Activated CD4-positive, alpha-beta memory T cell treated with anti-CD3 and anti-CD28 coated beads for 36 hours (primary cell): ENCODE measurements around the gene CFAP92. TPM values are rescaled to one million over a fixed set of nuclear protein-coding genes. Genes with fewer than 3 reads are reported as not detected.

Experiments
- CTCF ChIA-PET: fragments of 350-600 bp; sonication (Branson Sonifier 250); formaldehyde crosslinking; loops from one replicate; lab custom pipeline; 2021; ENCODE audit warnings: antibody characterized with exemption, inconsistent platforms; lab: Charles Lee
- POLR2A ChIA-PET: fragments of 350-600 bp; sonication (Branson Sonifier 250); formaldehyde crosslinking; loops from one replicate; lab custom pipeline; 2021; ENCODE audit warnings: antibody characterized with exemption; lab: Charles Lee
- DNase-seq: peaks from one replicate; pipeline ENCODE4 v3.0.0-alpha.2; 2020
- H3K27ac Mint-ChIP-seq: one replicate; pipeline ENCODE4 v1.8.0; 2021; ENCODE audit warnings: mixed read lengths
- H3K27me3 Mint-ChIP-seq: one replicate; pipeline ENCODE4 v1.8.0; 2021; ENCODE audit warnings: mixed read lengths
- H3K36me3 Mint-ChIP-seq: one replicate; pipeline ENCODE4 v1.8.0; 2021; ENCODE audit warnings: mixed read lengths
- H3K4me1 Mint-ChIP-seq: one replicate; pipeline ENCODE4 v1.8.0; 2021; ENCODE audit warnings: low read depth, mixed read lengths
- H3K4me3 Mint-ChIP-seq: one replicate; pipeline ENCODE4 v1.8.0; 2021; ENCODE audit warnings: mild to moderate bottlenecking, mixed read lengths
- H3K9me3 Mint-ChIP-seq: one replicate; pipeline ENCODE4 v1.8.0; 2021; ENCODE audit warnings: mixed read lengths
- intact Hi-C: fragments of 100-400 bp; cut with micrococcal nuclease; formaldehyde crosslinking; loops from one replicate; pipeline ENCODE4 v1.15.1; 2023
- total RNA-seq, 2 experiments: library from RNA; stranded (reverse); gene quantifications; one replicate each; pipeline ENCODE4 v1.2.3, GENCODE V29; 2021

CFAP92 gene
- total RNA-seq, 2 experiments from 2014 or later = 0.24 TPM; not detected in 1

DNA sequence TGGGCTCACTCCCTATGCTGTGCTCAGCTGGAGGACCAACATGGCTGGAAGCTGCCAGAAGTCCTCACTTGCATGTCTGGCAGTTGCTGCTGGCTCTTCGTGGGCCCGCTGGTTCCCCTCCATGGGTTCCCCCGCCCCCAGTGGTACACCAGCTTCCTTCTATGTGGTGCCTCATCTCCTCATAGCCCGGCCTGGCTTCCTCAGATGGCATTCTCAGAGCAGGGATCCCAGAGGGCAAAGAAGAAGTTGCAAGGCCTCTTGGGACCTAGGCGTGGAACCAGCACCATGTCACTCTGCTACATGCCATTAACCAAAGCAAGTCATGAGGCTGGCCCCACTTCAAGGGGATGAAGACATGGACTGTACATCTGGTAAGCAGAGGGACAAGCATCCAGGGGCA lies 2.9 kb upstream of the CFAP92 start:
- POLR2A ChIA-PET = interaction anchor here (1.0 kb wide), 1 partner anchor 9 kb away, joined by 3 read pairs; no protein-coding TSS in a partner anchor

DNA sequence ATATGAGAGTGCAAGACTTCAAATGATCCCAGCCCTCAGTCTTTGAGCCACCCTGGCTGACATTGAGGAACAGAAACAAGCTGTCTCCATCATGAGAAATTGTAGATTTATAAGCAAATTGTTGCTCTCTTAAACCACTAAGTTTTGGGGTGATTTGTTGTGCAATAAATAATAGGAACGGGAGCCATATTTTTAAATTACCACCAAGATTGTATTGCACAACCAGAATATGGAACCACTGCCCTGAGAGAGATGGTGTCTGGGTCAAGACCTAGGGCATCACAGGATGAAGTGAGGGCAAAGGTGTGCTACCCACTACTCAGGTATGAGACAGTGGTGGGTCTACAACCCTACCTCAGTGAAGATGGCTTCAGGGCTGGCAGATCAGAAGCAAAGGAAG lies 2.3 kb upstream of the CFAP92 start:
- DNase-seq = no peak
- H3K36me3 Mint-ChIP-seq = no peaks in the 10 kb centered on the region
- no peaks in the 10 kb centered on the region for H3K9me3 Mint-ChIP-seq
- H3K4me3 Mint-ChIP-seq = no peak overlapping the region
- peaks cover 21% of the 10 kb centered on the region for H3K4me1 Mint-ChIP-seq
- peaks cover 11% of the 10 kb centered on the region for H3K27me3 Mint-ChIP-seq
- intact Hi-C loops = no loop called here
- POLR2A ChIA-PET = interaction anchor here (1.0 kb wide), 1 partner anchor 10 kb away, joined by 3 read pairs; no protein-coding TSS in a partner anchor
- CTCF ChIA-PET = interaction anchor here (3.6 to 4.6 kb wide), 2 partner anchors 20 to 26 kb away, joined by 24 read pairs; no protein-coding TSS in a partner anchor
- H3K27ac Mint-ChIP-seq = no peak overlapping the region

More for the DNA sequence above, 2.9 kb upstream of the CFAP92 start:
- CTCF ChIA-PET = interaction anchor here (0.8 to 3.6 kb wide), 3 partner anchors 20 to 53 kb away, joined by 3 to 24 read pairs (median 3); no protein-coding TSS in a partner anchor
- no peak for DNase-seq
- Mint-ChIP-seq H3K27me3 (peaks cover 11% of the 10 kb centered on the region), H3K9me3 (no peaks in the 10 kb centered on the region), H3K4me3 (no peak overlapping the region), H3K36me3 (no peaks in the 10 kb centered on the region), H3K27ac (no peak overlapping the region), H3K4me1 (peaks cover 21% of the 10 kb centered on the region)
- intact Hi-C loops = no loop called here

DNA sequence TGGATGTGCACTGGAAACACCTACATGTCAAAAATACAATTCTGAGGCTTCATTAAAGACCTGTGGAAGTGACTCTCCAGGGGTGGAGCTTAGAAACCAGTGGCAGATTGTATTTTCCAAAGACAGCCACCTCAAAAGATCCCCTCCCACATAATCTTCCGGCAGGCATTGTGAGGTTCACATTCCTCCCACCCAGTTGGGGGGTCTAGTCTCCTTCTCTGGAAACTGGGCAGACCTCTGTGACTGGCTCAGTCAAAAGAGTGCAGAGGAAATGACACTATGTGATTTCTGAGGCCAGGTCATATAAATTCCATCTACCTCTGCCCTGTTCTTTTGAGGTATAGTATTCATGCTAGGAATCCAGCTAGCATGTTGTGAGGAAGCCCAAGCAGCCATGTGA lies 1.9 kb upstream of the CFAP92 start:
- ChIA-PET CTCF (interaction anchor here (1.0 to 4.6 kb wide), 3 partner anchors 21 to 250 kb away, joined by 3 to 24 read pairs (median 24); no protein-coding TSS in a partner anchor), POLR2A (no interaction called here)
- DNase-seq = no peak
- Mint-ChIP-seq H3K27me3 (peaks cover 9% of the 10 kb centered on the region), H3K36me3 (no peaks in the 10 kb centered on the region), H3K4me3 (no peak overlapping the region), H3K9me3 (no peaks in the 10 kb centered on the region), H3K4me1 (peaks cover 21% of the 10 kb centered on the region), H3K27ac (no peak overlapping the region)
- intact Hi-C loops = loop anchor here (2.0 kb wide), 1 partner anchor 21 kb away; no protein-coding TSS in a partner anchor

DNA sequence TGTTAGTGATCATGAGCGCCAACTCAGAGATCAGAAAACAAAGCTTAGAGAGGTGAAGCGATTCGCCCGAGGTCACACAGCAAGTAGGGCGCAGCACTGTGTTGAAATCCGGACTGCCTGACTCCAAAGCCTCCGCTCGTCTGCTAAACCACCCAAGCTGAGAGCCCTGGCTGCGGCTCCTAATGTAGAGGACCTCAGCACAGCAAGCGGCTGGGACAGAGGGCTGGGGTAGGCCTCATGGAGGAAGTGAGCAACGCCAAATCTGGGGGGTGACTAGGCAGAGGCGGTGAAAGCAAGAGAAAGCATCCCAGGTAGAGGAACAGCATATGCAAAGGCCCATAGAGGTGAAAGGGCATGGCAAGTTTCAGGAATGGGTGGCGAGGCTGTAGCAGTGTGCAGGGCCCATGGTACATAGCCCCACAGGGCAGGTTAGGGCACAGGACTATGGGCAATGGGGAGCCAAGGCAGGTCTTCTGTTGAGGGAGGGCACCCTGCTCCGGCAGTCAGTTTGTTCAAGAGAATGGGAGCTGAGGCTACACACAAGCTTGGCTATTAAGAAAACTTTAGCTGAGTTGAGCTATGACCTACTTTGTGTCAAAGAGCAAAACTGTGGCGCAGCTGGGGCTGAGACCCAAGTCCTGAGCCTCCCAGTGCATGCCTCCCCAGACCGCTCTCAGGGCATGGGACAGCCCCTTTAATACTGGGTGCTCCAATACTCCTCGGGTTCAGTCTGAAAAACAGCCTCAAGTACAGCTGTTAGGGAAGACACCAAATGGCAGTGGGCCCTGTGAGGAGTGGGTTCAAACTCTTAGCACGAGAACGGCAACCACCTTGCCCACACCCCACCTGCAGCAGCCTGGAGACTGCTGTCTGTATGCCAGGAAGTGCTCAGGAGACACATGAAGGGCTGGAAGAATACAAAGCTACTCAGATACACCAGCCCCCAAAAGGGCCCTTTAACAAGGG lies 988 bp upstream of the CFAP92 start:
- Mint-ChIP-seq H3K9me3 (no peaks in the 10 kb centered on the region), H3K27me3 (peaks cover 4% of the 10 kb centered on the region), H3K36me3 (no peaks in the 10 kb centered on the region), H3K4me1 (peaks cover 21% of the 10 kb centered on the region), H3K4me3 (peak overlapping the region; percentile 46), H3K27ac (no peak overlapping the region)
- ChIA-PET CTCF (interaction anchor here (0.6 to 4.6 kb wide), 8 partner anchors 9 to 518 kb away, joined by 3 to 24 read pairs (median 4); no protein-coding TSS in a partner anchor), POLR2A (interaction anchor here (1.0 to 1.2 kb wide), 3 partner anchors 9 to 125 kb away, joined by 3 to 7 read pairs (median 3); no protein-coding TSS in a partner anchor)
- intact Hi-C loops = loop anchor here (2.0 kb wide), 1 partner anchor 22 kb away; no protein-coding TSS in a partner anchor
- DNase-seq = no peak

DNA sequence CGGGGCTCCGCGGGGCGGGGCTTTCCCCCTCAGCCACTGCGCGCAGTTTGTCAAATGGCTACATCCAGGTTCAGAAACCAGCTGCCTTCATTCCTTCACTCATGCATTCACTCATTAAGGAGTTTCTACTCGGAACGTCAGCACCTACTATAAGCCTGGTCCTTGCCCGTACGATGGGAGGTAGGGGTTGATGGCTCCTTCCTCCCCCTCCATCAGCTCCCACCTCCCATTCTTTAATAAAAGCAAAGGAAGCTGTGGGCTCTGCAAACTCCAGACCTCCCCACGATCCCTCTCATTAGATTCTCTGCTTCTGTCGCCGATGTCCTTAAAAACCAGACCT lies 267 bp upstream of the CFAP92 start:
- Mint-ChIP-seq H3K4me3 (peak overlapping the region; percentile 46), H3K27ac (no peak overlapping the region), H3K9me3 (no peaks in the 10 kb centered on the region), H3K27me3 (peaks cover 3% of the 10 kb centered on the region), H3K36me3 (no peaks in the 10 kb centered on the region), H3K4me1 (peaks cover 21% of the 10 kb centered on the region)
- CTCF ChIA-PET = interaction anchor here (0.7 to 4.6 kb wide), 6 partner anchors 10 to 389 kb away, joined by 3 to 24 read pairs (median 8); no protein-coding TSS in a partner anchor
- DNase-seq = no peak
- intact Hi-C loops = loop anchor here (2.0 kb wide), 1 partner anchor 23 kb away; no protein-coding TSS in a partner anchor
- POLR2A ChIA-PET = interaction anchor here (1.0 to 1.2 kb wide), 3 partner anchors 10 to 126 kb away, joined by 3 to 7 read pairs (median 3); no protein-coding TSS in a partner anchor

DNA sequence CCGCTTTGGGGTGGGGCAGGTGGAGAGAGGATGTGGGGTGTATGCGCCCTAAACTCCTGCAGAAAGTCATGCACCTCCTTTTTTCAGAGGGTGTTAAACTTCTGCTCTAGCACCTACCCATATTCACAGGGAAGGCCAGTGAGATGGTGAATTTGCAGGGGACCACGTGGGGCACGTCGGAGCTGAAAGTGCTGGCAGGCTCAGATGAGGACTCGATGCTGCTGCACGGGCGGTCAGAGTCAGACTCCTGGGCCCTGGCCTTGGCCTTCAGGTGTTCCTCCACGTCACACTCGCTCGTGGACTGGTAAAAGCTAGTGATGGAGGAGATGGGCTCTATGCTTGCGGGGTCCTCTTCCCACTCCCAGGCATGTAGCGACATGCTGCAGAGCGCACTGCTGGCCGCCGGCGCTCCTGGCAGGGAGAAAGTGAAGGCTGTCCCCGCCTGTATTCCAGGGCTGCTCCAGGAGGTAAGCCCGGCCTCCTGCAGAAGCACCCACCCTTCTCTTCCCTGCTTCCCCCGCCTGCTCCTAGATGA lies 883 bp downstream of the CFAP92 start:
- Mint-ChIP-seq H3K4me1 (peaks cover 21% of the 10 kb centered on the region), H3K27me3 (no peaks in the 10 kb centered on the region), H3K27ac (no peak overlapping the region), H3K9me3 (no peaks in the 10 kb centered on the region), H3K36me3 (no peaks in the 10 kb centered on the region), H3K4me3 (peak overlapping the region; percentile 57)
- no peak for DNase-seq
- CTCF ChIA-PET = interaction anchor here (3.6 to 4.6 kb wide), 2 partner anchors 23 to 24 kb away, joined by 24 read pairs; no protein-coding TSS in a partner anchor
- POLR2A ChIA-PET = interaction anchor here (0.8 kb wide), 1 partner anchor 14 kb away, joined by 3 read pairs; no protein-coding TSS in a partner anchor
- intact Hi-C loops = no loop called here

DNA sequence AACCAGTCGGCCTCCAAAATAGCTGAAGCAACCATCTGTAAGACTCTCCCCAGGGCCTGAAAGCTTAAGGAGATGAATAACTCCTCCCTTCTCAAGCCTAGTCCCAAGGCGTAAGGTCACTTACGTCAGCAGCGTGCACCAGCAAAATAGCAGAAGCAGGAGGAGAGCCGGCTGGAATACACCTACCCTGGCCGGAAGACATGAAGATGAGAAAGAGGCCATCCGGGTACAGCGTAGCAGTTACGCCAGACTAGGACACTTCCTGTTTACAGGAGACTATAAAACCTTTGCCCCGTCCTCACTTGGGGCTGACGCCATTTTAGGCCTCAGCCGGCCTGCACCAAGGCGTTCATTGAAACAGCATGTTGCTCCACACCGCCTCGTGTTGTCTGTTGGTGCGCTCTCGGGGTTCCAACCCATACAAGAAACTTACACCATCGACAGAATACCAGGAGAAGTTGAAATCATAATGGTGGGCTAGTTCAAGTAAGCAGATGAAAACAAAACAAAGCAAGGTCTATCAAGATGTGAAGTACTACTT lies 2.5 kb downstream of the CFAP92 start:
- Mint-ChIP-seq H3K36me3 (no peaks in the 10 kb centered on the region), H3K27me3 (no peaks in the 10 kb centered on the region), H3K4me1 (peaks cover 21% of the 10 kb centered on the region), H3K4me3 (no peak overlapping the region), H3K27ac (no peak overlapping the region), H3K9me3 (no peaks in the 10 kb centered on the region)
- DNase-seq = no peak
- intact Hi-C loops = no loop called here
- CTCF ChIA-PET = interaction anchor here (4.6 kb wide), 1 partner anchor 21 kb away, joined by 24 read pairs; no protein-coding TSS in a partner anchor
- POLR2A ChIA-PET = no interaction called here

DNA sequence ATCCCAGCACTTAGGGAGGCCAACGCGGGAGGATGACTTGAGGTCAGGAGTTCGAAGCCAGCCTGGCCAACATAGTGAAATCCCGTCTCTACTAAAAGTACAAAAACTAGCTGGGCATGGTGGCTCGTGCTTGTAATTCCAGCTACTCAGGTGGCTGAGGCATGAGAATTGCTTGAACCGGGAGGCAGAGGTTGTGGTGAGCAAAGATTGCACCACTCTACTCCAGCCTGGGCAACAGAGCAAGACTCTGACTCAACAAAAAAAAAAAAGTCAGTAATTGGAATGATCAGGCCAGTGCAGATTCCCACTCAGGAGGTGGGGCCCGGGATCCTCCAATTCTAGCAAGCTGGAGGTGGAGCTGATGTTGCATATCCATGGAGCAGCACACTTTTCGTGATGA lies 5.6 kb downstream of the CFAP92 start:
- Mint-ChIP-seq H3K27ac (no peak overlapping the region), H3K9me3 (no peaks in the 10 kb centered on the region), H3K4me3 (no peak overlapping the region), H3K36me3 (no peaks in the 10 kb centered on the region), H3K27me3 (no peaks in the 10 kb centered on the region), H3K4me1 (peaks cover 1% of the 10 kb centered on the region)
- DNase-seq = no peak
- CTCF ChIA-PET = interaction anchor here (0.6 to 2.2 kb wide), 4 partner anchors 17 to 218 kb away, joined by 3 to 6 read pairs (median 5); no protein-coding TSS in a partner anchor
- POLR2A ChIA-PET = no interaction called here
- intact Hi-C loops = no loop called here

DNA sequence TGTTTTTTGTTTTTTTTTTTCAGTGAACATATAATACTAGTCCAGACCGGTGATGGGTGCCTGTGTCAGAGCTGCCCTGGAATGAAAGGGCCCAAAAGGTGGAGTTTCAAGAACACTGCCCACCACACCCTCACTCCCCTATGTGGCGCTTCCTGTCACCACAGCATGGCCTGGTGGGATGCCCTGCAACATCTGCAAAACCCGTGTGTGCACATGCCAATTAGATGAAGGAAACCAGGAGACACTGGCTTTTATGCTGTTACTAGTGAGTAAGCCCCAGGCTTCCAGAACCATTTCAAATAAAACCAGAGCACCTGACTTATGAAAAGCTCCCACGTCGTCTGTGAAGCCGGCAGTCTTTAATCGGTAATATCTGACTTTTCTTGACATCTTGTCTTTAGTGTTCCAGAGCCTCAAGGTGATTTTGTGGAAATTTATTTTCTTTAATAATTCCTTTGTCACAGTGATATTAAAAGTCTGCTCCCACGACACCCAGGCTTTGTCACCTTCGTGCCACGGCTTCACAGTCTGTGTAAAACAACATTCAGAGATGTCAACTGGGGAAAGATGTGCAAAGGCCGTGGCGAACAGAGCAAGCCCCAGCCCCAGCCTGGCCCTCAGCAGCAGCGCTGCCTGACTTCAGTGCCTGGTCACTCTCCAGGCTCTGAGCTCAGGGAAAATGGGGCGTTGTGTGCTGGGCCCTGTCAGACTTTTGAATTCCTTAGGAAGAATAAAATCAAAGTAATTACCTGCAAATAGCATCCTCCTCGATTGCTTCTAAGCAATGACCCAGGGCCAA lies 6.4 kb downstream of the CFAP92 start:
- no peaks in the 10 kb centered on the region for H3K4me1 Mint-ChIP-seq
- H3K27me3 Mint-ChIP-seq = no peaks in the 10 kb centered on the region
- CTCF ChIA-PET = interaction anchor here (1.9 kb wide), 1 partner anchor 16 kb away, joined by 6 read pairs; no protein-coding TSS in a partner anchor
- no peaks in the 10 kb centered on the region for H3K9me3 Mint-ChIP-seq
- no peak overlapping the region for H3K4me3 Mint-ChIP-seq
- POLR2A ChIA-PET = no interaction called here
- intact Hi-C loops = no loop called here
- no peak overlapping the region for H3K27ac Mint-ChIP-seq
- no peak for DNase-seq
- no peaks in the 10 kb centered on the region for H3K36me3 Mint-ChIP-seq

DNA sequence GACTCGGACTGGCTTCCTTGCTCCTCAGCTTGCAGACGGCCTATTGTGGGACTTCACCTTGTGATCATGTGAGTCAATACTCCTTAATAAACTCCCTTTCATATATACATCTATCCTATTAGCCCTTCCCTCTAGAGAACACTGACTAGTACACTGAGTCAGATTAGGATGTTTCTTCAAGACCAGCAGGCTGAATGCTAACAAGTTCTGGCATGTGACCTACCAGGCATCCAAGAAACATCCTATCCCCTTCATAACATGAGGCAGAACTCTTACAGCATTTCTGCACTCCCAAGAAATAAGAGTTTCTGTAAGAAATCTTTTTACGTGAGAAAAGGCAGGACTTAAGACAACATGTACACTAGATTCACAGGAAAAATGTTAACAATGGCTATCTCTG lies 9.3 kb downstream of the CFAP92 start:
- Mint-ChIP-seq H3K27ac (no peak overlapping the region), H3K36me3 (no peaks in the 10 kb centered on the region), H3K9me3 (no peaks in the 10 kb centered on the region), H3K4me1 (no peaks in the 10 kb centered on the region), H3K27me3 (no peaks in the 10 kb centered on the region), H3K4me3 (no peak overlapping the region)
- DNase-seq = no peak
- ChIA-PET CTCF (no interaction called here), POLR2A (no interaction called here)
- intact Hi-C loops = no loop called here
